IMR-90 (cell line): ENCODE data around the gene KRTAP9-3. TPM values are rescaled to one million over a fixed set of nuclear protein-coding genes. Genes with fewer than 3 reads are reported as not detected.
A peak's percentile ranks its signal among the peaks of the same experiment; 100 is the strongest.

Source experiments
- ATAC-seq: fragments of 200-7000 bp; cut with Tn5 transposase; 2 replicates; pipeline ENCODE4 v1.9.1; 2020; ENCODE audit warnings: low read depth, mild to moderate bottlenecking, moderate library complexity
- BruUV-seq: library from RNA; stranded (reverse); fragments of 400-500 nt; replicated peaks from 2 replicates; lab custom pipeline; 2021; lab: Mats Ljungman, UMichigan
- CTCF ChIA-PET: fragments of 300-600 bp; formaldehyde crosslinking; extraction: SDS; loops from one replicate; lab custom pipeline; 2021; ENCODE audit warnings: antibody characterized with exemption; lab: Yijun Ruan, JAX
- POLR2A ChIA-PET: fragments of 300-600 bp; sonication (Branson Sonifier 250); formaldehyde crosslinking; loops from one replicate; lab custom pipeline; 2022; ENCODE audit warnings: antibody characterized with exemption; ENCODE audit not compliant: unreplicated experiment; lab: Charles Lee
- DNase-seq: peaks from one replicate; pipeline ENCODE4 v3.0.0; 2013
- H2AFZ ChIP-seq: replicated peaks from 2 replicates; pipeline ENCODE3; 2013; ENCODE audit warnings: low read length, mild to moderate bottlenecking; ENCODE audit not compliant: poor library complexity
- H2AK5ac ChIP-seq: 2 replicates; pipeline ENCODE4 v1.6.1; 2013; ENCODE audit warnings: low read depth, low read length, inconsistent platforms
- H2AK9ac ChIP-seq: replicated peaks from 2 replicates; pipeline ENCODE3; 2013; ENCODE audit warnings: mild to moderate bottlenecking, low read depth, low read length, moderate library complexity; ENCODE audit not compliant: poor library complexity
- H2BK120ac ChIP-seq: 2 replicates; pipeline ENCODE4 v1.6.1; 2013; ENCODE audit warnings: low read depth, low read length, inconsistent platforms
- H2BK15ac ChIP-seq: 3 replicates; pipeline ENCODE4 v1.6.1; 2013; ENCODE audit warnings: low read depth, low read length, inconsistent platforms
- H2BK20ac ChIP-seq: 2 replicates; pipeline ENCODE4 v1.6.1; 2013; ENCODE audit warnings: low read depth, mild to moderate bottlenecking, inconsistent platforms, low read length, moderate library complexity
- H2BK5ac ChIP-seq: 2 replicates; pipeline ENCODE4 v1.6.1; 2013; ENCODE audit warnings: mild to moderate bottlenecking, low read depth, low read length, inconsistent platforms; ENCODE audit not compliant: poor library complexity, severe bottlenecking
- H3K14ac ChIP-seq: replicated peaks from 2 replicates; pipeline ENCODE4 v1.6.1; 2013; ENCODE audit warnings: low read depth, low read length, inconsistent platforms
- H3K18ac ChIP-seq: 2 replicates; pipeline ENCODE4 v1.6.1; 2013; ENCODE audit warnings: low read depth, low read length, control low read depth
- H3K23ac ChIP-seq: 2 replicates; pipeline ENCODE4 v1.6.1; 2013; ENCODE audit warnings: low read depth, low read length, inconsistent platforms
- H3K27ac ChIP-seq: 2 replicates; pipeline ENCODE4 v1.5.1; 2013; ENCODE audit warnings: mild to moderate bottlenecking, control low read depth, low read length; ENCODE audit not compliant: insufficient read depth
- H3K27me3 ChIP-seq: 2 replicates; pipeline ENCODE4 v1.6.1; 2013; ENCODE audit warnings: low read length; ENCODE audit not compliant: control insufficient read depth, insufficient read depth
- H3K36me3 ChIP-seq: 2 replicates; pipeline ENCODE4 v1.6.1; 2013; ENCODE audit warnings: low read length, mixed read lengths; ENCODE audit not compliant: control insufficient read depth, insufficient read depth
- H3K4ac ChIP-seq: 2 replicates; pipeline ENCODE4 v1.6.1; 2013; ENCODE audit warnings: low read depth, low read length, inconsistent platforms
- H3K4me1 ChIP-seq: 2 replicates; pipeline ENCODE4 v1.6.1; 2013; ENCODE audit warnings: low read length, mixed read lengths; ENCODE audit not compliant: control insufficient read depth, insufficient read depth
- H3K4me2 ChIP-seq: 2 replicates; pipeline ENCODE4 v1.6.1; 2013; ENCODE audit warnings: low read depth, mild to moderate bottlenecking, control low read depth, low read length, moderate library complexity
- H3K4me3 ChIP-seq: 2 replicates; pipeline ENCODE4 v1.5.1; 2013; ENCODE audit warnings: low read depth, mild to moderate bottlenecking, control low read depth, low read length, moderate library complexity; ENCODE audit not compliant: insufficient read depth
- H3K56ac ChIP-seq: 2 replicates; pipeline ENCODE4 v1.6.1; 2013; ENCODE audit warnings: low read length, inconsistent platforms; ENCODE audit not compliant: insufficient read depth; ENCODE audit errors: extremely low read depth
- H3K79me1 ChIP-seq, 2 experiments: 2 replicates each; pipeline ENCODE4 v1.6.1; 2013; ENCODE audit warnings: low read length in 2 of 2, inconsistent platforms in 1 of 2, low read depth in 1 of 2
- H3K9ac ChIP-seq: 2 replicates; pipeline ENCODE4 v1.6.1; 2013; ENCODE audit warnings: low read depth, low read length, control low read depth
- H3K9me1 ChIP-seq: 2 replicates; pipeline ENCODE4 v1.6.1; 2013; ENCODE audit warnings: low read length, inconsistent platforms; ENCODE audit not compliant: insufficient read depth
- H3K9me3 ChIP-seq: 2 replicates; pipeline ENCODE4 v1.6.1; 2013; ENCODE audit warnings: low read length; ENCODE audit not compliant: control insufficient read depth, insufficient read depth
- H4K20me1 ChIP-seq: 2 replicates; pipeline ENCODE4 v1.6.1; 2013; ENCODE audit warnings: low read length, inconsistent platforms; ENCODE audit not compliant: insufficient read depth
- H4K5ac ChIP-seq: 2 replicates; pipeline ENCODE4 v1.6.1; 2013; ENCODE audit warnings: mild to moderate bottlenecking, low read depth, low read length, control low read depth
- H4K8ac ChIP-seq, 2 experiments: 2 replicates each; pipeline ENCODE4 v1.6.1; 2013; ENCODE audit warnings: low read depth in 2 of 2, low read length in 2 of 2, control low read depth in 1 of 2, inconsistent platforms in 1 of 2
- H4K91ac ChIP-seq: 2 replicates; pipeline ENCODE4 v1.6.1; 2013; ENCODE audit warnings: low read depth, low read length, inconsistent platforms; ENCODE audit not compliant: insufficient read depth
- CEBPB ChIP-seq: IDR thresholded peaks from 2 replicates; pipeline ENCODE4 v1.6.1; 2012; ENCODE audit warnings: low read depth, low read length, improper control_type of control experiment
- CHD1 ChIP-seq: IDR thresholded peaks from 2 replicates; pipeline ENCODE4 v1.6.1; 2012; ENCODE audit warnings: low read depth, low read length, improper control_type of control experiment
- CTCF ChIP-seq: conservative IDR thresholded peaks from 2 replicates; pipeline ENCODE4 v1.5.1; 2012; ENCODE audit warnings: mild to moderate bottlenecking, low read depth, low read length, improper control_type of control experiment
- MAZ ChIP-seq: IDR thresholded peaks from 2 replicates; pipeline ENCODE4 v1.6.1; 2012; ENCODE audit warnings: low read depth, mild to moderate bottlenecking, low read length, improper control_type of control experiment, moderate library complexity, borderline replicate concordance
- MXI1 ChIP-seq: IDR thresholded peaks from 2 replicates; pipeline ENCODE4 v1.6.1; 2012; ENCODE audit warnings: low read depth, mild to moderate bottlenecking, low read length, moderate library complexity, borderline replicate concordance
- NFE2L2 ChIP-seq: fragments of 150-350 bp; IDR thresholded peaks from 2 replicates; pipeline ENCODE4 v1.6.1; 2016; ENCODE audit warnings: low read depth, mild to moderate bottlenecking, low read length
- POLR2A ChIP-seq: IDR thresholded peaks from 2 replicates; pipeline ENCODE4 v1.6.1; 2012; ENCODE audit warnings: mild to moderate bottlenecking, low read depth, low read length
- RAD21 ChIP-seq: IDR thresholded peaks from 2 replicates; pipeline ENCODE4 v1.6.1; 2012; ENCODE audit warnings: low read length, improper control_type of control experiment
- SMC3 ChIP-seq: fragments of 150-350 bp; IDR thresholded peaks from 2 replicates; pipeline ENCODE4 v1.6.1; 2016; ENCODE audit warnings: low read depth, mild to moderate bottlenecking, antibody characterized with exemption, low read length, moderate library complexity
- WGBS, 2 experiments: methylation state at CpG; one replicate each; pipeline versions ENCODE4 v1.1.5 to v1.1.7; 2013; ENCODE audit warnings: missing lambda C conversion rate in 2 of 2; ENCODE audit not compliant: insufficient read length in 1 of 2; ENCODE audit errors: extremely low coverage in 2 of 2; 5-methylcytosine and 5-hydroxymethylcytosine counted together
- dilution Hi-C: fragments of 300-500 bp; cut with HindIII; formaldehyde crosslinking; loops from one replicate; pipeline ENCODE4 v1.14.3; 2018; ENCODE audit warnings: low sequenced_read_pairs; ENCODE audit not compliant: unreplicated experiment
- in situ Hi-C: fragments of 300-500 bp; cut with MboI; formaldehyde crosslinking; loops from 3 replicates; pipeline ENCODE4 v1.14.3; 2019; ENCODE audit warnings: low sequenced_read_pairs, inconsistent platforms, mixed read lengths
- intact Hi-C: fragments of 100-400 bp; cut with micrococcal nuclease; formaldehyde crosslinking; loops from 2 replicates; pipeline ENCODE4 v1.10.0; 2022
- polyA plus RNA-seq, 3 experiments: library from polyadenylated mRNA; depleted of rRNA; stranded (reverse); fragments of >200 nt; gene quantifications; 2 replicates each; pipeline ENCODE4 v1.2.3, GENCODE V29; 2012; ENCODE audit warnings: low replicate concordance in 1 of 3
- total RNA-seq: library from RNA; depleted of rRNA; stranded (reverse); fragments of >200 nt; gene quantifications from 2 replicates; pipeline ENCODE4 v1.2.3, GENCODE V29; 2012

The KRTAP9-3 gene
- total and polyA plus RNA-seq, 2 of the 4 experiments (the other 2 are of a cell fraction), result not detected

- BruUV-seq, result no TSS peak
These were observed 8.4 kb upstream of the KRTAP9-3 start for GRCh38 chr17:41223821-41224220.

More at GRCh38 chr17:41223821-41224220, 8.4 kb upstream of the KRTAP9-3 start:
- no peak overlapping the region for H3K14ac ChIP-seq
- peaks cover 4% of the 10 kb centered on the region; the same call in 1 of the 2 replicates for H3K27me3 ChIP-seq
- H3K9me1 ChIP-seq, result no peaks in the 10 kb centered on the region; the same call in 1 of the 2 replicates
- H3K9ac ChIP-seq, result no peak overlapping the region
- no peak overlapping the region for H4K8ac ChIP-seq
- no peak overlapping the region for H2AK5ac ChIP-seq
- ChIA-PET CTCF (no interaction called here), POLR2A (no interaction called here)
- no peaks in the 10 kb centered on the region for H3K36me3 ChIP-seq
- no peak overlapping the region for H2AFZ ChIP-seq
- WGBS, 2 experiments, result no CpG with 5 or more reads among the region's 2 CpGs
- intact Hi-C loops (no loop called here), dilution Hi-C loops (no loop called here), in situ Hi-C loops (no loop called here)
- no peak for ATAC-seq
- DNase-seq, result peak; percentile 35
- H2BK15ac ChIP-seq, result no peak overlapping the region
- no peak overlapping the region for H3K27ac ChIP-seq
- H3K4ac ChIP-seq, result no peak overlapping the region
- H2BK5ac ChIP-seq, result no peak overlapping the region
- H3K4me3 ChIP-seq, result no peak overlapping the region
- no peak overlapping the region for H3K23ac ChIP-seq
- H2BK20ac ChIP-seq, result no peak overlapping the region
- no peak overlapping the region for H2AK9ac ChIP-seq
- no peak overlapping the region for H4K5ac ChIP-seq
- H4K20me1 ChIP-seq, result no peaks in the 10 kb centered on the region
- no peak overlapping the region for H3K56ac ChIP-seq
- H3K79me1 ChIP-seq, result no peaks in the 10 kb centered on the region
- H4K91ac ChIP-seq, result no peak overlapping the region
- H2BK120ac ChIP-seq, result no peak overlapping the region
- H3K4me1 ChIP-seq, result no peaks in the 10 kb centered on the region
- no peaks in the 10 kb centered on the region for H3K9me3 ChIP-seq
- H3K18ac ChIP-seq, result no peak overlapping the region
- no peak overlapping the region for H3K4me2 ChIP-seq
- TF ChIP-seq CHD1 (no peak), POLR2A (no peak), NFE2L2 (0 out of 2 replicates have a peak, but pooled peaks have one; percentile 14), CEBPB (no peak), SMC3 (no peak), RAD21 (no peak), MAZ (no peak), CTCF (no peak), MXI1 (no peak)
